IPS DF 19.7 (cell line): ENCODE measurements around the gene IER5L.
A peak's percentile ranks its signal among the peaks of the same experiment; 100 is the strongest.
"Not testable (repeated sequence)": the region's sequence is repeated elsewhere in the genome, so short reads cannot be mapped to it uniquely, and the experiment has no call there.

Experiments used
- DNase-seq: peaks from one replicate; pipeline ENCODE4 v3.0.0-alpha.2; 2013; ENCODE audit warnings: low read depth, low spot score

The IER5L gene

DNA sequence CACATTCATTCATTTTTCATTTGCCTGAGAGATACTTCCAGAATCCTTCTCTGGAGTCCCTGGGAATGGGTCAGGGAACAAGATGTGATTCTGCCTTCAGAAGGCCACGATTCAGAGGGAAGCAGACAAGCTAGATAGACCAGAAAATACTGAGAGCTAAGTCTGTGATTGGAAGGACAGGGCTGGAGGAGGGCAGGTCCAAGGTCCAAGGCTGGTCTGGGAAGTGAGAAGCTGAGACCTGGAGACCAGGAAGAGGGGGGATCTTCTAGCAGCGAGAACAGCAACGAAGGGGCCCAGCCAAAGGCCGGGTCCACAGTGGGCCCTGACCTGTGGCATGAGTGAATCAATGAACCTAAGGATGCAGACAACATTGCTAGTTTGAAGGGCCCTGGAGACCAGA lies 4.1 kb upstream of the IER5L start:
- no peak for DNase-seq

DNA sequence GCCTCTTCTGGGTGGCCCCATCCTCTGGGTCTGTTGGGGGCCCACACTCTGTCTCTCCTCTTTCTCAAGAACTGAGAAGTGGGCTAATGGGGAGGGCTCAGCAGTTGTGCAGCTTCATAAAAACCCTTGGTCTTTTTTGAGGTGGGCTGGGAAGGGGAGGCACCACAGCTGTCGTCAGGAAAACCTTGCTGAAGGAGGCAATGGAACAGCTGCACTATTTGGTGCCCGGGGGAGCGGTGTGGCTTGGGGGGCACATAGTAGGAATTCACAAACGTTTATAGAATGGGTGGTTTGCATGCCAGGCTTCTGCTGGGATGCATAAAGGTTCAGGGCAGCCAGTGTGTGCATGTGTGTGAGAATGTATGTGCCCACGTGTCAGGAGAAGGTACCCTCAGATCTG lies 3.2 kb upstream of the IER5L start:
- no peak for DNase-seq

DNA sequence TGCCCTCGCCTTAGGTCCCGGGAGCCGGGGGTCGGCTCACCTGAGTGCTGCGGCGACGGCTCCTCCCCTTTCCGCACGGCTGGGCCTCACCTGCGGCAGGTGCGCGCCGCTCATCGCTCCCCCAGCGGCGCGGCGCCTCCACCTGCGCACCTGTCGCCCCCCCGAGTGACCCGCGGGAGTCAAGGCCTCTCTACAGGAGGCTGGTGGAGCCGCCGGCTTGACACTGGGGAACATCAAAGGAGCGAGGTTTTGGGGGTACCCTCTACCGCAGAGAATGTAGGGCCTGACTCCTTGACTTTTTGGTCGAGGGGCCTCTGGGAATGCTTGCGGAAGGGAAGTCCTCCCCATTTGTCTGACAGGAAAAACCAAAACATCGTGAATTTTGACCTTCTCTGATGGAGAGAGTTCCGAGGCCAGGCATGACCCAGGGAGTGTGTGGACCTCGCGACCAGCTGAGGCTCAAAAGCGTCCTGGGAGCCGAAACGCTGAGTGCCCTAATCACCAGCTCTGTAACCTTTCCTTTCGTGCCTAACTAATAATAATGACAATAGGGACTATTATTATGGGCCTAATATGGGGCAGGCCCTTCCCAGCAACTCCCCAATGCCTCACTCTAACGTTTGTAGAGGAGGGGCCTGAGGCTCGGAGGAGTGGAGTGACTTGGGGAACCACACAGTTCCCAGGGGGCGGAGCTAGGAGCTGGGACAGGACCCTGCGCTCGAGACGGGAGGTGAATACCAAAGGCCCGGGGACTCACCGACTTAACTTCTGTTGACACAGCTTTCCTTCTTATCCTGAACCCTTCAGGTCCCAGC lies 714 bp upstream of the IER5L start:
- peak; percentile 94 for DNase-seq

DNA sequence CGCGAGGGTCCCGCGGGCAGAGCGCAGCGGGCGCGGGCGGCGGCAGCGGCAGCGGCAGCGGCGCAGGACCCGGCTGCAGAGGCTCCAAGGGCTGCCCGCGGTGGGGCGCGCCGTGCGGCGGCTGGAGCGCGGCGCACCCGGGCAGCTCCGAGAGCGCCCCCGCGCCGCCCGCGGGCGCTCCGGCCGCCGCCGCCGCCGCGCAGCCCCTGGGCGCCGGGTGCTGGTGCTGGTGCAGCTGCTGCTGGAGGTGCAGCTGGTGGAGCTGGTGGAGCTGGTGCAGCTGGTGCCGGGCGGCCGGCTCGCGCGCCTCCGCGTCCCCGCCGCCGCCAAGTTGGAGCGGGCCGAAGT lies 644 bp downstream of the IER5L start:
- no peak for DNase-seq

DNA sequence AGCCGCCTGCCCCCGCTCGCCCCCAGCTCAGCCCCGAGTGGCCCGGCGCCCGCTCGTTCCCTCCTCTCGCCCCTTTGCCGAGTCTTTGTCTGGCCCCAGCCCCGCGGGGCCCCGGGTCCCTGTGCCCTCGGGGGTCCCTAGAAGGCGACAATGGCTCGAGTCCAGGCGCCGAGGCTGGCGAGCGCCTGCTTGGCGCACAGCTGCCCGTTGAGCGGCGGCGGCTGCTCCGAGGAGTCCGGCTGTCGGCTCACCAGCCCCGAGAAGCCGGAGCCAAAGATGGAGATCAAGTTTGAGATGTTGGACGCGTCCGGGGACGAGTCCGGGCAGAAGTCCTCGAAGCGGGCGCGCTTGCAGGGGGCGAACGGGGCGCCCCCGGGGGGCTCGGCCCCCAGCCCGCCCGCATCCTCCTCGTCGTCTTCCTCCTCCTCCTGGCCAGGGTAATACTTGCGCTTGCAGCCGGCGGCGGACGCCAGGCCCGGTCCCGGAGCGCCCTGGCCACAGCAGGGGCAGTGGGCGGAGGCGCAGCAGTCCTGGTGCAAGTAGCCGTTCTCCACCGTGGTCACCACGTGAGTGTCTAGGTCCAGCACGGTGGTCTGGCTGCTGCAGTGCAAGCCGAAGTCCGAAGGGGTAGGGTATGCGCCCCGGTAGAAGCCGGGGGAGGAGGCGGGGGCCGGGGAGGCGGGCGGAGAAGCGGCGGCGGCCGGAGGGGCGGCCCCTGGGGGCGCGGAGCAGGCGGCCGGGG lies 1.2 kb downstream of the IER5L start:
- no peak for DNase-seq

DNA sequence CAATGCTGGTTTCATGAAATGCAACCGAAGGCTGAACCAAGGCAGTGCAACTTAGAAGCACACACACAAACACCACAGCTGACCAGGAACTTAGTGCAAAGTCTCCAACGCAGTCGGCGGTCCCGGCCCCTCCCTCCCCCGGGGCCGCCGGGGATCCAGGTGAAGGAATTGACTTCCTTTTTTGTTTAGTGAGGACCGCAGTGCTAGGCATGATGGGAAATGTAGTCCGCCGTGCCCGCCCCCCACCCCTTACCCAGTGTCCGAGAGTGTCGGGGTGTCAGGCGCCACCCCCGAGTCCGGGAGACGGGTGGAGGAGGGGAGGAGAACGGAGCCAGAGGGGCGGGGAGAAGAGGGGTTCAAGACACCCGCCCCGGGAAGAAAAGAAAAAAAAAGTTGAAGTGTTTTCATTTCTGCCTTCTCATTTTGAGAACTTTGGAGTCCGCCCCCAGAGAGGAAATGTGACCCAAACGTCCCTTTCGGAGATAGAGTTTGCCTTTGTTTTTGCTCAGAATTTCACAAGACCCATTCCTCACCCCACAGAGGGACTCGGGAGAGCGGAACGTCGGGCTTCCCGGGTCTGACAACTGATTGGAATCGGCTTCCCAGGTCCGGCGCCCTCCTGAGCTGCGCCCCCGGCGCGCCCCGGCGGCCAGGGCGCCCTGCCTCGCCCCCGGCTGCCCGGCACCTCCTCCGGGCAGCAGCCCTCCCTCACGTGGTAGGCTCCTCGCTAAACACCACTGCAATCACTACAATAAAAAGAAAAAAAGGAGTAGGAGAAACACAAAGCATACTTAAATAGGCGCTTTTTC lies 2.0 kb downstream of the IER5L start:
- DNase-seq = peak; percentile 60

DNA sequence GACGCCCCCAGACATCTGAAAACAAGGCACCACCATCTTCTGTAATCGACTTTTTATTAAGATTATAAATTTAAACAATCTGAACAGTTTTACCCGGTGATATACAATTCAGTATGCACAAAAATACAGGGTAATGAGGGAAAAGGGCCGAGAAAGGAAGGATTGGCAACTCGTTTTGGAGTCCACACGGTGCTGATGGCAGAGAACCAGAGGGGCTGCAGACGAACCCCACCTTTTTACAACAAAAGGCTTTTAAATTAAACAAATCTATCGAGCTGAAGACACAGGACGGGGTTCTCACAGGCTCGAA lies 2.6 kb downstream of the IER5L start:
- DNase-seq = no peak

DNA sequence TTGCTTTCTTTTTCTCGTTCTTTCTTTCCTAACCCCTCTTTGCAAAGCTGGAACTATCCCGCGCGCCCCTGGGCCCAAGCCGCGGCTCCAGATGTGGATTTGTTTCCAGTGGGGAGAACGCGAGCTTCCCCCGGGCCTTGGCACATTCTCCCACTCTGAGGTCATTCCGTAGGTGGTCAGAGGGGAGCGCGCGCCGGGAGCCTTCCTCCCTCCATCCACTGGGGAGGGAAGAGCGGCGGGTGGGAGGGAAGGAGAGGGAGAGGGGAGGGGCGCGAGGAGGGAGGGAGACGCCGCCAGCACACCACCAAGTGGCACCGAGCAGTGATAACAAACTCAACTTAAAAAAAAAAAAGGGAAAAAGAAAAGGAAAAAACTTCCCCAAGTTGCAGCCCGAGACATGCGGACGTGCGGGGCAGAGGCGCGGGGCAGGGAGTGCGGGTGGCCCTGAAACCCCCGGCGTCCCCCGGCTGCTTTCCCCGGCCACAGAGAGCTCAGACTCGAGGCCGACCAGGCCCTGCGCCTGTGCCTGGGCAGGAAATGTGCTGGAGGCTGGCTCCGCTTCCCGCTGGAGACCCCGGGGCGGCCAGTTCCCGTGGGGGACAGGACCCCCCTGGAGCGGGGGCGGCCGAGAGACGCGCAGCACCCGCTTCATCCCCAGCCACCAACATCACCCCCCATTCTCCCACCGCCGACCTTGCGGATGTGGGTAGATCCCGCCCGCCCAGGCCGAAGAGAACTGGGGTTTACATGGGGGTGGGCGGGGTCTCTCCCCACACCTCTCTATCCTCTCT lies 3.1 kb downstream of the IER5L start:
- no peak for DNase-seq

DNA sequence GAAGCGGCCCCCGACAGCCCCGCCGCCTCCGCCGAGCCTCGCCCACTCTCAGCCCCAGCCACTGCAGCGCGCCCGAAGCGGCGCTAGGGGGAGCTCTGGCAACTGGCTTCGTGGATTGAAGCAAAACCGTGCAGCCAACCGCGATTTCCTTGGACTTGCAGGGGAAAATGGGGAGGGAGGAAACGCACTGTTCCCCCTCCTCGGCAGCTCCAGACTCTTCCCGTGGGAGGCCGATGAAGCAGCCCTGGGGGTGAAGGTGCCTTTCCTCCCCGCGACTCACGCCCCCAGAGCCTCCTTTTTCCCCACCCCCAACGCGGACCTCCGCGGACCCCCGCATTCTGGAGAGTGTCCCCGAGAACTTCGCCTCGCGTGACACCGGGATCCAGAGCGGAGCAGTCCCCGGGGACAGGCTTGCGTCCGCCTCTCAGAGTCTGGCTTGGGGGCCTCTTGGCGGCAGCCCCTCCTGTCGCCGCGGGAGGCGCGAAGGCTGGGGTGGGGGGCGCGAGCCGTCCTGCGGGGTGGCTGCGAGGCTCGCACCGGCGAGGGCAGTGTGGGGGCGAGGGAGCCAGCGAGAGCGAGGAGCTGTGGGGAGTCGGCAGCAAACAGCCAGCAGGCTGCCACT lies 3.8 kb downstream of the IER5L start:
- DNase-seq = no peak

DNA sequence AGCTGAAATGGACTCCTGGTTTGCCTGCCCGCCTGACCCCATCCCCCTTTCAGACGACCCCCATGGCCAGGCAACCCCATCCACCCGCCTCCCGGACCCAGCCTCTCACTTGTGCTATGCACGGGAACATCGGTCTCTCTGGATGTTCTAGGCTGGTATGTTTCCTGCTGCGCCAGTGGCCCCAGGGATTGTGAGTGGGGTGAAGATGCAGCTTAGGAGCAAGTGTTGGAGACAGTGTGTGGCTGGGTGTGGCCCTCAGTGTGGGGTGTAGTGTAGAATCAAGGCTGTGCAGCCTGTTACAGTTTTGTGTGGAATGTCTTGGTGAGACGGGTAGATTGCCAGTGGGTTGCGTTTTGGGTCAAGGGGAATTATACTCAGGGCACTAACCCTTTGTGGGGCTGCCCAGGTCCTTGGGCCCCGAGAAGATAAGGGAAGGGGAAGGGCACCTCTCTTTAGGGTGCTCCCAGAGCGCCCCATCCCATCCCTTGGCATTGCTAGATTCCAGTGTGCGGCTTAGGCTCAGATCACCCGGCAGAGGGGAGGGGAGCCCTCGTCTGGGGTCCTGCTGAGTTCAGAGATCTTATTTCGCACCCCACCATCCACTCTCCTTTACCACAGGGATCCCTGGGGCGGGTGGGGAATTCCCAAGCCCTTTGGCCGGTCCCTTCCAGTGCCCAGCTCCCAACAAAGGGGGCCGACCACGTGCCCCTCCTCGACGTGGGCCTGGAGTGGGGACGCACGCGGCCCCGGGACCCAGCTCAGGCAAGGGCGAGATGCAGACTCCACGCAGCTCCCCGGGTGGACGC lies 4.6 kb downstream of the IER5L start:
- DNase-seq = no peak

DNA sequence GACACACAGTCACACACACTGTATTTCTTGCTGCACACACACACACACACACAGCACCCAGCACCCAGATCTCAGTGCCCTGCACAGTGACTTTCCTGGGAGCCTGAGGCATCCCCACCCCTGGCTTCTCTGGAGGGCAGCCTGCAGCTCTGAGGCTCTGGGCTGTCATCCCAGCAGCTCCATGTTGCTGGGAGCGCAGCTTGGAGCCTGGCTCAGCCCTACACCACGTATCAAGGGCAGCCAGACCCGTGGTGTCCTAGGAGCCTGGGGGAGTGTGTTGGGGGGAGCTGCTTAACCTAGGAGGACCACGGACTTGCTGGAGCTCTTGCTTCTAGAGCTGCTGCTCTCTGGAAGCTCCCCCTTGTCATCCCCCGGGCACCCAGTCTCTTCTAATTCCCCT lies 5.2 kb downstream of the IER5L start:
- DNase-seq = no peak

DNA sequence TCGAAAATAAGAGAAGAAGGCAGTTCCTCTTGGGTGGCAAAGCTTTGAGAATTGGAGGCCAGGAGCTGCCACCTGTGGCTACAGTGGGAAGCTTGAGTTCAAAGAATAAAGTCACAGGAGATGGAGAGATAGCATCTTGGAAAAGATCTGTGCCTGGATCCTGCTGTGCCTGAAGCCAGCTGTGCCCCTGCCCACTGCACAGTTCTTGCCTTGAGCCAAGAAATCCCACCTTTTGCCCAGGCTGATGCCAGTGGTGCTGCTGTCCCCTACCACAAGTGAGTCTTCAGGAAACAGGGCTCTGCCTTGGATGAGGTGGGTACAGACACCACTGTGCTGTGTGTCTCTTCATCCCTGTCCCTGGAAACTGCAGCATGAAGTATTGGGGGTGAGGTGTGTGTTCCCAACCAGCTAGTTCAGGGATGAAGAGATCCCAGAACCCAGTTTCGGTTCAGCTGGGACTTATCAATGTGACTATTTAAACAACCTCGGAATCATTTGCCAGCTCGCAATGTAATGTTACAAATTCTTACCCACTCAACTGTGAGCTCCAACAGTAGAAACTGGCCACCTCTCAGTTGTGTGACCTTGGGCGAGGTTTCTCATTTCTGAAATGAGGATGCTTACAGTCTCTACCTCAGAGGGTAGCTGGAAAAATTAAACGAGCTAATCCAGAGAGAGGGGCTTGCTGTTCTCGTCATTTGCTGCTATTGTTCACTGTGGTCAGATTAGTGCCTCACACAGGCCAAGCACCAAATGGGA lies 5.9 kb downstream of the IER5L start:
- DNase-seq = no peak

DNA sequence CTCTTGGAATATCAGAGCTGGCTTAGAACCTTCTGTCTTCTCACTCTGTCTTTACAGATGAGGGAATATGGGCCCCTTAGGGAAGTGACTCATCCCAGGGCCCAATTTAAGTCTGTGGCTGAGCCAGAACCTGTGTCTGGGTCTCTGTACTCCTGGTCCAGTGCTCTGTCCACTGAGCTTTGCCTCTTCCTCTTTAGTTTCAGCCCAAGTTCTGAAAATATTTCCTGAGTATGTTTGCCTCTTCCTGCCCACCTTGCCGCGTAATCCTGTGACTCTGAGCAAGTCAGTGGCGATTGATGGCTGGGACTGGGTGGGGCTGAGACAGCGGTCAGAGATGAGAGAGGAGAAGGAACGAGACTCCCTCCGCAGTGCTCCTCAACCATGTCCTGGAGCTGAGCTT lies 7.8 kb downstream of the IER5L start:
- no peak for DNase-seq

DNA sequence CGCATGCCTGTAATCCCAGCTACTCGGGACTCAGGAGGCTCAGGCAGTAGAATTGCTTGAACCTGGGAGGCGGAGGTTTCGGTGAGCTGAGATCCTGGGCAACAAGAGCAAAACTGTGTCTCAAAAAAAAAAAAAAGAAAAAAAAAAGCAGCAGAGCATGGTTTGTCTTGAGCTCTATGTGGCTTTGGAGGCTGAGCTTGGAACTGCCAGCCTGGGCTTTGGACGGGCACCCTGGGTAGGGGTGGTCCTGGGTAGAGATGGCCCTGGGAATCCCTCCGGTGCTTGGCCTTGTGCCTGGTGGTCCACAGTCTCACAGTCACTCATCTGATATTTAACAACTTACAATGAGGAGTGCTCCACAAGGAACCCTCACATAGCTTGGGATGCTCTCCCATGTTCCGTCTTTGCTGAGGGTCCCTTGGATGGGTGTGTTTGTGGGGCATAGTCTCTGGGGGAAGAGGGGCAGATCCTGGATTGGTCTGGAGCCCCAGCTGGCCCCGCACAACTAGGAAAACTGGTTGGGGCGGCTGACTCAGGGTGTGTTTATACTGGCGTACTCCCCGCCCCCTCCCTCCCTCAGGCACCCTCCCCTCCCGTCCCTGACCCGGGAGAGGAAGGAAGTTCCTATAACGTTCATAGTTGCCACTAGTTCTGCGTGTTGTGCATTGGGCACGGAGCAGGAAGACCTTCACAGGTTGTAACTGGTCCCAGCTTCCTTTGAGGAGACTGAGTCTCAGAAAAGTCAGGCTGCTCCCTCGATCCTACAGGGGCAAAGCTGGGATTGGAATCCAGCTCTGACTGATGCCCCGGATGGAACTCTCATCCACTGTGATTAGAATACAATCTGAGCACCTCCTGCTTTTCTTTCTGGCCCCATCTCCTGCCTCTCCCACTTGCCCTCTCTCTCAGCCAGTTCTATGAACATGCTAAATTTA lies 11.2 kb downstream of the IER5L start:
- no peak for DNase-seq

DNA sequence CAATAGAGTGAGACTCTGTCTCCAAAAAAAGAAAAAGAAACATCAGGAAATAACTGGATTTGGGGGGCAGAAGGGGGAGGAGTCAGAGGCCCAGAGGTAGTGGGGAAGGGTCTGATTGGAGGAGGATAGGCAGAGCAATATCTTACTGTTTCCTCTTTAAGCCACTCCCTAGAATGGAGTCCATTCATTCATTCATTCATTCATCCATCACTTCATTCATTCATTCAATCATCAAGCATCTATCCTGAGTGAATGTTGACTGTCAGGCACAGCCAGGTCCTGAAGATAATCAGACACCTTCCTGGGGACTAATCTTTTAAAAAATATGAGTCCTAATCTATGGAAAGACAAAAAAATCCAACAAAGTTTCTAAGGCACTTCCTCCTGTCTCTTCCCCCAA lies 12.9 kb downstream of the IER5L start:
- DNase-seq = no peak

DNA sequence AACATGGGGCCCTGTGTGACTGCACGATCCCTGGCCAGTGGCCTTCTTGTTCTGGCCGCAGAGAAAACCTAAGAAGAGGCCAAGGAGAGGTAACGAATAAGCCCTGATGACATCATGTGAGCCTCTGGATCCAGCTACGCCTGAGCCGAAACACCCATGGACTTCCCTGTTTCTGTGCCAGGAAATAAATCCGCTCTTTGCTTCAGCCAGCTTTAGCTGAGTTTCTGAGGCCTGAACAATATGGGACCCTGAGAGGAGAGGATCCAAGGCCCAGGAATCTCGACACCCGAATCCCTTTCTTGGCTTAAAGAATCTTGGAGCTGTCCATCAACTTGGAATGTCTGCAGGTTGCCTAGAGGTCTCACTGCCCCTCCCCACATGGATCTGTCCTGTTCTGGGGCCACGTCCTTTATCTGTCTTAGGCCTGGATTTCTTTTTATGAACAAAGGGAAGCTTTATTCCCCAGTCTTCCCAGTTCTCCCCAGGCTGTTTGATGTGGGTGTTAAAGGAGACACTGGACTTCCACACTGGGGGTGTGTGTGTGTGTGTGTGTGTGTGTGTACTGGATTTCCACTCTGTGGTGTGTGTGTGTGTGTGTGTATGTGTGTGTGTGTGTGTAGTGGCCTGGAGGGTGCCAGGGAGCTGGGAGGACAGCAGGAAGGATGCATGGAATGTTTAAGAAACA lies 13.7 kb downstream of the IER5L start:
- no peak for DNase-seq

DNA sequence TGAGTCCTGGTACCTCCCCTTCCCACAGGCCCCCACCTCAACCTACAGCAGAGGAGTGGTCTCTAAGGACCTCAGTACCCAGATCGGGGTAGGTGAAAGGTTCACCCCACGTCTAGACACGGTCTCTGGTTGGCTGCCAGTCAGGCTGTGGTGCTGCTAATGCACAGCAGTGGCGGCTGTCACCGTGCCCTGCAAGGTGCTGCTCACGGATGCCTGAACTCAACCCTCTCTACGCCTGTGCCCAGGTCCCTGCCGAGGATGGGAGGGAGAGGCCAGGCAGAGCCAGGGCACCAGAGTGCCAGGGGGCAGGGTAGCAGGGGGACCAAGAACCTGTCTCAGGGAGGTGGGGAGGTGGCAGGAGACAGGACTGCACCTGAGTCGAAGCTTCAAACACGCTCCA lies 14.3 kb downstream of the IER5L start:
- DNase-seq = no peak

DNA sequence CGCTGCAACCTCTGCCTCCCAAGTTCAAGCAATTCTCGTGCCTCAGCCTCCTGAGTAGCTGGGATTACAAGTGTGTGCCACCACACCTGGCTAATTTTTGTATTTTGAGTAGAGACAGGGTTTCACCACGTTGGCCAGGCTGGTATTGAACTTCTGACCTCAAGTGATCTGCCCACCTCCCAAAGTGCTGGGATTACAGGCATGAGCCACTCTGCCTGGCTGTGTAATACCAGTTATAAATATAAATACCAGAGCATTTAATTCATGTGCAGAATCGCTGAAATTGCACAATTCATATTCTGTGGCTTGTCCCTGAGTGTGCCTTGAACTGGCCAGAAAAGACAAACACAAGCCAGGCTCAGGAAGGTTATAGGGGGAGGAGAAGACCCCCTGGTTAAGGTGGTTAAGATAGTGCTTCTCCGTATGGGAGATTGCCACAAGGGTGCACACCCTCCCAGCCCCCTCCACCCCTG lies 14.8 kb downstream of the IER5L start:
- DNase-seq = not testable (repeated sequence)
